ENCODE results near the gene PASK. TPM values are rescaled to one million over a fixed set of nuclear protein-coding genes. Genes with fewer than 3 reads are reported as not detected.

The PASK gene
- total RNA-seq, 1 experiment from 2014 or later, result 80.9 TPM

DNA sequence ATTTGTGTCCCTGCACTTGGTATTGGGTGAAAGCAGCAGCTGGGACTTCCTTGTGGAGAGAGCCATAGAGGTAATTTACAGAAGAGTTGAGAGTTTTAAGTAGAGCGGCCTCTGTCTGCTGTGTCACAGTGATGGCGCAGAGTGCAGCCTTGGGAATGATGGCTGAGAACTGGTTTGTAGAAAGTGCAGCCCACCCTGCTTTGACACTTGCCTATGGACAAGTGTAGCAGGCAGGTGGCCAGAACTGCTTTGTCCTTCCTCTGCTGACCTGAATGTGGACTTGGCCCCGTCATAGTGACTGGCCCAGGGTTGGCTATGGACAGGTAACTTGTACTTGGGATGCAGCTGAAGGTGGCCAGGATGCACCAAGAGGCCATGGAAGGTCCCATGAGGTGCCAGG, 32.9 kb upstream of the PASK start:
- TF ChIP-seq ESRRA (CRISPR knock-in tag; IDR thresholded peaks at IDR 0.05; ENCODE audit: borderline replicate concordance) (no peak), IRF2 (CRISPR knock-in tag; IDR thresholded peaks at IDR 0.05; ENCODE audit: borderline replicate concordance, low read depth) (no peak), ZNF232 (CRISPR knock-in tag; IDR thresholded peaks at IDR 0.05) (no peak), PRRX2 (CRISPR knock-in tag; IDR thresholded peaks at IDR 0.05) (no peak), NFYB (CRISPR knock-in tag; conservative IDR thresholded peaks at IDR 0.05; ENCODE audit: low read depth) (no peak), ZNF416 (CRISPR knock-in tag; IDR thresholded peaks at IDR 0.05) (no peak), JAZF1 (CRISPR knock-in tag; IDR thresholded peaks at IDR 0.05) (no peak), CBFB (CRISPR knock-in tag; IDR thresholded peaks at IDR 0.05; ENCODE audit: low read depth) (no peak), GRHL2 (CRISPR knock-in tag; IDR thresholded peaks at IDR 0.05; ENCODE audit: insufficient replicate concordance, severe bottlenecking) (no peak), CTCF (IDR thresholded peaks at IDR 0.05) (no peak), ZNF396 (CRISPR knock-in tag; IDR thresholded peaks at IDR 0.05; ENCODE audit: borderline replicate concordance) (no peak), FOXK1 (CRISPR knock-in tag; IDR thresholded peaks at IDR 0.05) (no peak), NFE2L1 (CRISPR knock-in tag; IDR thresholded peaks at IDR 0.05) (no peak), GTF2I (CRISPR knock-in tag; conservative IDR thresholded peaks at IDR 0.05) (no peak)
- TF ChIP-seq, protein P1, sequence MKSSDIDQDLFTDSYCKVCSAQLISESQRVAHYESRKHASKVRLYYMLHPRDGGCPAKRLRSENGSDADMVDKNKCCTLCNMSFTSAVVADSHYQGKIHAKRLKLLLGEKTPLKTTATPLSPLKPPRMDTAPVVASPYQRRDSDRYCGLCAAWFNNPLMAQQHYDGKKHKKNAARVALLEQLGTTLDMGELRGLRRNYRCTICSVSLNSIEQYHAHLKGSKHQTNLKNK (CRISPR knock-in tag; IDR thresholded peaks at IDR 0.05), result no peak
- TF ChIP-seq, protein P2, sequence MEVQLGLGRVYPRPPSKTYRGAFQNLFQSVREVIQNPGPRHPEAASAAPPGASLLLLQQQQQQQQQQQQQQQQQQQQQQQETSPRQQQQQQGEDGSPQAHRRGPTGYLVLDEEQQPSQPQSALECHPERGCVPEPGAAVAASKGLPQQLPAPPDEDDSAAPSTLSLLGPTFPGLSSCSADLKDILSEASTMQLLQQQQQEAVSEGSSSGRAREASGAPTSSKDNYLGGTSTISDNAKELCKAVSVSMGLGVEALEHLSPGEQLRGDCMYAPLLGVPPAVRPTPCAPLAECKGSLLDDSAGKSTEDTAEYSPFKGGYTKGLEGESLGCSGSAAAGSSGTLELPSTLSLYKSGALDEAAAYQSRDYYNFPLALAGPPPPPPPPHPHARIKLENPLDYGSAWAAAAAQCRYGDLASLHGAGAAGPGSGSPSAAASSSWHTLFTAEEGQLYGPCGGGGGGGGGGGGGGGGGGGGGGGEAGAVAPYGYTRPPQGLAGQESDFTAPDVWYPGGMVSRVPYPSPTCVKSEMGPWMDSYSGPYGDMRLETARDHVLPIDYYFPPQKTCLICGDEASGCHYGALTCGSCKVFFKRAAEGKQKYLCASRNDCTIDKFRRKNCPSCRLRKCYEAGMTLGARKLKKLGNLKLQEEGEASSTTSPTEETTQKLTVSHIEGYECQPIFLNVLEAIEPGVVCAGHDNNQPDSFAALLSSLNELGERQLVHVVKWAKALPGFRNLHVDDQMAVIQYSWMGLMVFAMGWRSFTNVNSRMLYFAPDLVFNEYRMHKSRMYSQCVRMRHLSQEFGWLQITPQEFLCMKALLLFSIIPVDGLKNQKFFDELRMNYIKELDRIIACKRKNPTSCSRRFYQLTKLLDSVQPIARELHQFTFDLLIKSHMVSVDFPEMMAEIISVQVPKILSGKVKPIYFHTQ (CRISPR knock-in tag; IDR thresholded peaks at IDR 0.05), result no peak
- TF ChIP-seq, protein P3, sequence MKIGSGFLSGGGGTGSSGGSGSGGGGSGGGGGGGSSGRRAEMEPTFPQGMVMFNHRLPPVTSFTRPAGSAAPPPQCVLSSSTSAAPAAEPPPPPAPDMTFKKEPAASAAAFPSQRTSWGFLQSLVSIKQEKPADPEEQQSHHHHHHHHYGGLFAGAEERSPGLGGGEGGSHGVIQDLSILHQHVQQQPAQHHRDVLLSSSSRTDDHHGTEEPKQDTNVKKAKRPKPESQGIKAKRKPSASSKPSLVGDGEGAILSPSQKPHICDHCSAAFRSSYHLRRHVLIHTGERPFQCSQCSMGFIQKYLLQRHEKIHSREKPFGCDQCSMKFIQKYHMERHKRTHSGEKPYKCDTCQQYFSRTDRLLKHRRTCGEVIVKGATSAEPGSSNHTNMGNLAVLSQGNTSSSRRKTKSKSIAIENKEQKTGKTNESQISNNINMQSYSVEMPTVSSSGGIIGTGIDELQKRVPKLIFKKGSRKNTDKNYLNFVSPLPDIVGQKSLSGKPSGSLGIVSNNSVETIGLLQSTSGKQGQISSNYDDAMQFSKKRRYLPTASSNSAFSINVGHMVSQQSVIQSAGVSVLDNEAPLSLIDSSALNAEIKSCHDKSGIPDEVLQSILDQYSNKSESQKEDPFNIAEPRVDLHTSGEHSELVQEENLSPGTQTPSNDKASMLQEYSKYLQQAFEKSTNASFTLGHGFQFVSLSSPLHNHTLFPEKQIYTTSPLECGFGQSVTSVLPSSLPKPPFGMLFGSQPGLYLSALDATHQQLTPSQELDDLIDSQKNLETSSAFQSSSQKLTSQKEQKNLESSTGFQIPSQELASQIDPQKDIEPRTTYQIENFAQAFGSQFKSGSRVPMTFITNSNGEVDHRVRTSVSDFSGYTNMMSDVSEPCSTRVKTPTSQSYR (CRISPR knock-in tag; IDR thresholded peaks at IDR 0.05), result no peak
- Mint-ChIP-seq H3K27me3 (ENCODE audit: low read depth) (no peaks in the 10 kb centered on the region), H3K9me3 (no peaks in the 10 kb centered on the region), H3K27ac (no peak overlapping the region; the same call in 1 of the 2 replicates), H3K36me3 (no peaks in the 10 kb centered on the region), H3K4me3 (no peak overlapping the region), H3K4me1 (peaks cover 6% of the 10 kb centered on the region)
- CTCF ChIA-PET, result interaction anchor here (2.3 kb wide), 1 partner anchor 35 kb away, joined by 12 read pairs; no protein-coding TSS in a partner anchor
- POLR2A ChIA-PET, result no interaction called here
- no peak for ATAC-seq
- DNase-seq (ENCODE audit: low spot score), result no peak

DNA sequence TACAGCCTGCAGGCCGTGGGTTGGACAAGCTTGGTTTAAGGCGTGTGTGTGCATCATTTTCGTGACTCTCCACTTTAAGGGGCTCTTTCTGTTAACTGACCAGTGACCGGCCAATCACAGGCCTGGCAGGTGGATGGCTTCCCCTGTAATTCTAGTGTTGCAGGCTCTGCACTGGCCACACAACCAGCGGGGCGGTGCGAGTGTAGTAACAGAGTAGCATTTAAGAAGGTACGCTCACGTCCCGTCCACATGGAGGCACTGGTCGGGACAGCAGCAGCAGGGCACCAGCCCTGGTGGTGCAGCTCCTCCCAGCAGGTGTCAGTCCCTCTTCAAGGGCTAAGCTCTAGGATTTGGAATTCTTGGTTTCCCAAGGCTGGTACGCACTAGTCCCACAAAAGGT, 31.2 kb upstream of the PASK start:
- TF ChIP-seq ATF3 (CRISPR knock-in tag; conservative IDR thresholded peaks at IDR 0.05) (no peak), NFYB (CRISPR knock-in tag; conservative IDR thresholded peaks at IDR 0.05; ENCODE audit: low read depth) (peak; percentile 60), TEAD1 (CRISPR knock-in tag; IDR thresholded peaks at IDR 0.05) (no peak), ZNF317 (CRISPR knock-in tag; IDR thresholded peaks at IDR 0.05; ENCODE audit: borderline replicate concordance, low read depth) (no peak), ZNF121 (CRISPR knock-in tag; IDR thresholded peaks at IDR 0.05) (0 out of 2 replicates have a peak, but pooled peaks have one; percentile 9), OVOL2 (CRISPR knock-in tag; IDR thresholded peaks at IDR 0.05; ENCODE audit: borderline replicate concordance) (no peak), EMX1 (CRISPR knock-in tag; IDR thresholded peaks at IDR 0.05) (no peak), TEAD4 (CRISPR knock-in tag; IDR thresholded peaks at IDR 0.05) (no peak), ZNF138 (CRISPR knock-in tag; conservative IDR thresholded peaks at IDR 0.05) (no peak), ATF1 (CRISPR knock-in tag; IDR thresholded peaks at IDR 0.05) (no peak), MYBL2 (CRISPR knock-in tag; IDR thresholded peaks at IDR 0.05) (no peak), GABPB1 (CRISPR knock-in tag; IDR thresholded peaks at IDR 0.05) (no peak)
- TF ChIP-seq, protein P4, sequence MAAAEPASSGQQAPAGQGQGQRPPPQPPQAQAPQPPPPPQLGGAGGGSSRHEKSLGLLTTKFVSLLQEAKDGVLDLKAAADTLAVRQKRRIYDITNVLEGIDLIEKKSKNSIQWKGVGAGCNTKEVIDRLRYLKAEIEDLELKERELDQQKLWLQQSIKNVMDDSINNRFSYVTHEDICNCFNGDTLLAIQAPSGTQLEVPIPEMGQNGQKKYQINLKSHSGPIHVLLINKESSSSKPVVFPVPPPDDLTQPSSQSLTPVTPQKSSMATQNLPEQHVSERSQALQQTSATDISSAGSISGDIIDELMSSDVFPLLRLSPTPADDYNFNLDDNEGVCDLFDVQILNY (CRISPR knock-in tag; IDR thresholded peaks at IDR 0.05), result no peak
- H3K36me3 Mint-ChIP-seq, result no peaks in the 10 kb centered on the region
- DNase-seq (ENCODE audit: low spot score), result peak; percentile 82
- H3K9me3 Mint-ChIP-seq, result no peaks in the 10 kb centered on the region
- no peak overlapping the region for H3K4me3 Mint-ChIP-seq
- ChIA-PET POLR2A (no interaction called here), CTCF (interaction anchor here (0.6 to 2.3 kb wide), 13 partner anchors 18 to 698 kb away, joined by 3 to 12 read pairs (median 4); partner anchors contain the start of genes HDLBP and SEPTIN2)
- peak; percentile 99 for ATAC-seq
- peak overlapping the region; percentile 40; the same call in 1 of the 2 replicates for H3K27ac Mint-ChIP-seq
- H3K4me1 Mint-ChIP-seq, result 0 out of 2 replicates have a peak, but pooled peaks cover 5% of the 10 kb centered on the region
- H3K27me3 Mint-ChIP-seq (ENCODE audit: low read depth), result no peaks in the 10 kb centered on the region
